Stimulated activated CD8-positive, alpha-beta memory T cell treated with anti-CD3 and anti-CD28 coated beads, Interleukin-7, amount 100 ng/mL, for 48 hours (primary cell): Measurements from ENCODE around the gene OBP2A.

Experiments used
- DNase-seq, 2 donors: peaks; one replicate each; pipeline ENCODE4 v3.0.0-alpha.2; 2020; ENCODE audit warnings: low read depth in 1 of 2; ENCODE audit errors: extremely low read depth in 1 of 2

The OBP2A gene

DNA sequence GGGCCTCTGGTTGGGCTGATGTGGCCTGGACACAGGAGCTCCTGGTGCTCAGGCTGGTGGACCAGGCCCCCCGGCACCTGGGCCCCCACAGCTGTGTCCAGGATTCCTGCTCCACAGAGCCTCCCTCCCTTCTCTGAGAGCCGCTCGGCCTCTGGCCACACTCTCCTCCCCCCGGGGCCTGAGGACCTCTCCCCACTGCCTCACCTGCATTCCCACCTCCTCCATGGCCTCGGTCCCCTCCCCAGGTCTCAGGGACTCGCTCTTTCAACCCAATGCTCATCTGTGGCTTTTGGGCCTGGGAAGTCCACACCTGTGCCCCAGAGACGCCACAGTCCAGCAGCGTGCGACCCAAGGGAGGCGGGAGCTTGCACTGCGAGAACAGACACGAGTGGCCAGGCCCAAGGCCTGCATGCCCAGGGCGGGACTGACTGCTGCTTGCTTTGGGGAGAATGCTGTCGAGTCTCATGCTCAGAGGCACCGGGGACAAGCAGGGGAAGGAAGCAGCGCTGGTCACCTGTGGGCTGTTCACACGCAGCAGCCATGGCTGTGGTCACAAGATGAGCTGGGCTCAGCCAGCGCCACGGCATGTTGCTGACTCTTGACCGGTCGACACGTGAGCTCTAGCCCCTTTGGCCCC, 30.2 kb downstream of the OBP2A start:
- no peak for DNase-seq

DNA sequence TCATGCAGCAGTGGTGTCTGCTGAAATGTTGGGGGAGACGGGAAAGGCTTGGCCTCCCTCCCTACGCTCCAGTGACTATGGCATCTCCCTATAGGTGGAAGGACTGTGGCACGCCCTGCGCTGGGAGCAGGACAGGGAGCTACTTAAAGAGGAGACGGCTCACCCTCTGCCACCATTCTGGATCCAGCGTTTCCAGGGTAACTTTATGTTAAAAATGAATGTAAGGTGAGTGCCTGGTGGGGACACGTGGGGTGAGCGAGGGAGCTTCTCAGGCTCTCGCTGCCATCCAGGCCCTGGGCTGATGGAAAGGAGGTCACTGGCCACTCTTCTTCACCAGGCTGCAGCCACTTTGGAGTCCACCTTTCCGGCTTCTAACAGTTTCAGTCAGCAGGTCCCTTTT, 31.3 kb downstream of the OBP2A start:
- DNase-seq: no peak

DNA sequence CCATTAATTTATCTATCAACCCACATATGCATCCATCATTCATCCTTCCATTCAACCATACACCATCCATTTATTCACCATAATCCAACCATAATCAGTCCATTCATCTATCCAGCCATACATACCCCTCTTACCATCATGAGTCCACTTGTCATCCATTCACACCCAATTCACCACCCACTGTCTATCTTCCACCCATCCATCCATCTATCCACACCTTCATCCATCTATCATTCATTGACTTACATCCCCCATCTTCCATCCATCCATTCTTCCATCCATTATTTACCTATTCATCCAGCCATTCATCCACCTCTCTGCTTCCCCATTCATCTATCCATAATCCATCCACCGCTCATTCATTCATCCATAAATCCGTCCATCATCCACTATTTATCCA, 33.4 kb downstream of the OBP2A start:
- no peak for DNase-seq

DNA sequence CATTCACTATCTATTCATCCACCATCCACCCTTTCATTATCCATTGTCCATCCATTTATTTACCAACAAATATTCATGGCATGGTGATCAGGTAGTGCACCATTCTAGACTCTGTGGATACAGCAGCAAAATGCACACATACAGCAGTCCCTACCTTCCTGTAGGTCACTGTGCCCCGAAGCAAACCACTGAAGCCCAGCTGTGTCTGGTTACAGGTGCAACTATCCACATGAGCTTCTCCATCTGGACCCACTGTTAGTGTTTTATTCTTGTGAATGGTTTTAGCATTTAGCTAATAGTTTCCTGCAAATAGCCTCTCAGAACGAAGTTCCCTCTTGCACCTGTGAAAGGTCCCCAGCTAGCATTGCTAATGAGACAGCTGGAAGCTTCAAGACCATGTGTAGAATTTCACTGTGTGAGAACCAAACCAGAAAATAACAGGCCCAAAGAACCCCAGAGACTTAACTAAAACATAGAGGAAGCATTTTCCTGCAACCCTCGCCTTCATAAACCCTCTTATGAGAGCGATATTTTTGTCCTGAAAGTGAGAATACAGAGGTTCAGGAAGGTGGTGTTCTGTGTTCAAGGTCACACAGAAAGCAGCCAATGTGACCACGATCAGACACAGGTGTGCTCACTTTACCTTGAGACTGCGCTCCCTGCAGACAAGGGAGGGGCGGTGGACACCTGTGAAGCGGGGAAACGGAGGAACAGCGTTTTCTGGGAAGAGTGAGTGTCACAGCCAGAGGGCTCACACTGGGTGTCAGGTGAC, 34.1 kb downstream of the OBP2A start:
- no peak for DNase-seq

- DNase-seq: no peak
Measured at GRCh38 chr9:135580664-135581380, 34.9 kb downstream of the OBP2A start.

GRCh38 chr9:135581636-135582426, 35.9 kb downstream of the OBP2A start:
- DNase-seq: no peak

GRCh38 chr9:135582541-135582940, 36.6 kb downstream of the OBP2A start:
- DNase-seq: no peak

DNA sequence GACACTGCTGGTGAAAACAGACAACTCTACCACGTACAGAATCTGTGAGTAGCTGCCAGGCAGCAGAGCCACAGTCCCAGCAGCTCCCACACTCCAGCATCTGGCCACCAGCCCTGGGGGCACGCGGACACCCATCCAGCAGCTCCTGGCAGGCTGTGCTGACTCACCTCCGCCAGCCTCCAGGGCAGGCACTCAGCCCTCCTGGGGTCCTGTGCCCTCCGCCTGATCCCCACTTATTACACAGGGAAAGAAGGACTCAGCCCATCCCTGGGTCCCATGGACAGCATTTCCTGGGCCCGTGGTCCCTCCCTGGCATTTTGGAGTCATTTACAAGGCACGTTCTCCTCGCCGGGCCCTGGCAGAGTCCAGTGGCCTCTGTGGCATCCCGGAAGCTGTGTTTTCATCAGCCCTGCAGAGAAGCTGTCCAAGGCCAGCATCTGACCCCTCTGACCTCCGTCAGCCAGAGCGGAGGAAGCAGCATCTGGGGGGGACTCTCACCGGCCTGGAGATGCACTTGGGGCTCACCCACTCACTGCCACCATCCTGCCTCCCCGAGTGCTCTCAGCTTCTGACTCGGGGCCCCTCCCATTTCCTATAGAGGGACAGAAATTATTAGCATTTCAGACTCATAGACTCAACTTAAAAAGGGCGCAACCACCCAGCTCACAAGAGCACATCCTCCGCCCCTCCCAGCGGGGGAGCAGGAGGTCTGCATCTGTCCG, 37.2 kb downstream of the OBP2A start:
- DNase-seq: no peak

- no peak for DNase-seq
Measured at GRCh38 chr9:135583688-135584011, 37.7 kb downstream of the OBP2A start.

GRCh38 chr9:135584371-135584770, 38.4 kb downstream of the OBP2A start:
- DNase-seq: no peak

DNA sequence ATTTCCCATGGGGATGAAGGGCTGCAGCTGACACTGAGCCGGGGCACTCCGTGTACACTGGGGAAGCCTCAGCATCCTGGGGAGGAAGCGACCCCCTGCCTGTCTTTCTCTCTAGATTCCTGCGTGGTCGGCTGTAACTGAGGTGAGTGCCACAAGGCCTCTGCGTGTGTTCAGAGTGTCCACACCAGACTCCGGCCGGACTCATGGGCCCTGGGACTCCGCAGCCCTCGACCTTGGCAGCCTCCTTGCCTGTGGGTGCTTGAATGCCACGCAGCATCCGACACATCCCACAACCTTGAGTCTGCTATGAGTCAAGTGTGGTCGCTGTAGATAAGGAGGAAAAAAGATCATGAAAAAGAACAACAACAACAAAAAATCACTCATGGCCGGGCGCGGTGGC, 39.0 kb downstream of the OBP2A start:
- DNase-seq: no peak

GRCh38 chr9:135586601-135587109, 40.7 kb downstream of the OBP2A start:
- no peak for DNase-seq

GRCh38 chr9:135587658-135588057, 41.7 kb downstream of the OBP2A start:
- no peak for DNase-seq

DNA sequence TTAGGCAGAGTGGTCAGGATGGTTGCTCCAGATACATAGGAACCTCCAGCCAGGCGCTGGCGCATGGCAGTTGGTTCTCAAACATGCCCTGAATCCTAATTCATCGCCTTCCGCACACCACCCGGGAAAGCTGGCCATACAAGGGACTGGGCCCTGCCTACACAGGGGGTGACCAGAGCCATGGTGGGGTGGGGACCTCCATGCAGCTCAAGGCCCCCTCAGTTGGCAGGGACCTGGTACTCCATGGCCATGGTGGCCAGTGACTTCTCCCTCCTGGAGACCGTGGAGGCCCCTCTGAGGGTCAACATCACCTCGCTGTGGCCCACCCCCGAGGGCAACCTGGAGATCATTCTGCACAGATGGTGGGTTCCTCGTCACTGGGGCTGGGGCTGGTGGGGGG, 42.4 kb downstream of the OBP2A start:
- no peak for DNase-seq

DNA sequence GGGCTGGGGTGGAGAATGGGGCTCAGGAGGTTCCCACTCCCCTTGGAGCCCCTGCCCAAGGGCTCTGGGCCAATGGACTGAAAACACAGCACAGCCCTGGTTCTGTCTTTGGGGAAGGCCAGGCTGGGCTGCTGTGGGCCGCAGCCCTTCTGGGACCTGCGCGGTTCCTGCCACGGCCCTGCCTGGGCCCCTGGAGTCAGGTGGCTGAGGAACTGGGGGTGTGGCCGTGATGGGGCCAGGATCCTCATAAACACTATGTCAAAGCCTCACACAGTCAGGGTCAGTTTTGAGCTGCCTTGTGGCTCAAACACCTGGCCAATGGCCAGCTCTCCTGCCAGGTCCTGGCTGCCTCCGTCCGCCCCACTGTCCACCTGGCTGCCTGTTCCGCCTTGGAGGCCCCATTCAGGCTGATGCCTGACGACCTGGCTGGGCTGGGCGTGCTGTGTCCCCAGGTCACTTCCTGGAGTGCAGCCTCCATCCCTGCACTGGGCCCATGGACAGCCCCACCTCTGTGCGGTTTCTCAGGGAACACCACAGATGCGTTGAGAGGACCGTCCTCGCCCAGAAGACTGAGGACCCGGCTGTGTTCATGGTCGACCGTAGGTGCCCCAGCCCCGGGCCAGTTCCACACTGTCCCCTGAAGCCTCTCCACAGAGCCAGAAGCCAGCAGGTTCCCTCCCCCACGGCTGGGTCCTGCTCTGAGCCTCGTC, 43.1 kb downstream of the OBP2A start:
- no peak for DNase-seq

DNA sequence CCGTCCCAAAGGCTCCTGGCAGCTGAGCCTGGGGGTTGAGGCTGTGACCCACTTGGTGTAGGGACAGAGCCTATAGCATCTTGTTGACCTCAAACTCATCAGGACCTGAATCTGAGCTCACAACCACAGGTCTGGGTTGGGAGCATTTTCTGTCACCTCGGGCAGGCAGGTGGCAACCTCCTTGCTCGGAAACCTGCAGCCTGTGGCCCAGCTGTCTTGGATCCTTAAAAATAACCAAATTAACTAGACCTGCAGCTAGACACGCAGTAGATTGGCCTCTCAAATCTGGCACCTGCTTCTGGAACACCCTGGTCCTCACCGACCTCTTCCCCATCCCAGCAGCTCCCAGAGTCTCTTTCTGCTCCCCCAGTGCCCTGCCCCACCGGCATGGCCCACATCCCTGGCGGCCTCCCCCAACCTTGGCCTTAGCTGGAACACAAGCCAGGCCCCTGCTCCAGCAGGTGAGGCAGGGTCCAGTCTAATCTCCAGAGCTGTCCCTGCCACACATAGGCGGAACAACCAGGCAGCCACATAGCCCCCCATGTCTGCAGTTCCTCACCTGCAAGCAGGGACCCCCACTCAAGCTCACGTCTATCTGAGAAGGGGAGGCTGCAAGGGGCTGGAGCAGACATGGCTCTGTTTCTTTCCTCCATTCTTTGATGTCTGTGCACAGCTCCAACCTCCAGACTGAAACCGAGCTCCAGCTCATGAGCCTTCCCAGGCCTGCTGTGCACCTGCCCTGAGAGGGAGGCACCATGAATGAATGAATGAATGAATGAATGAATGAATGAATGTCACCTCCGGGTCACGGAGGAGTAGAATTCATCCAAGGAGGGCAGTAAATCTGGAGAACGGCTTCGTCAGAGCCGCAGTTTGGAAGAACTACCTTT, 43.9 kb downstream of the OBP2A start:
- no peak for DNase-seq

GRCh38 chr9:135590486-135591079, 44.7 kb downstream of the OBP2A start:
- DNase-seq: no peak

- DNase-seq: no peak
Measured at GRCh38 chr9:135591506-135592330, 45.8 kb downstream of the OBP2A start.
